Uterus (tissue), 4 donors: ENCODE data around the gene COA1. TPM values are rescaled to one million over a fixed set of nuclear protein-coding genes. Genes with fewer than 3 reads are reported as not detected.

Experiments used
- DNase-seq, 2 donors: peaks; one replicate each; pipeline ENCODE4 v3.0.0-alpha.2; 2019 to 2020
- H3K27ac ChIP-seq, 2 donors: fragments of 200-600 bp; sonication (generic); 1 replicate in 1 of 2; 2 replicates in 1 of 2; pipeline ENCODE4 v1.5.1; 2016 to 2018
- H3K27me3 ChIP-seq, 2 donors: fragments of 200-600 bp; sonication (generic); one replicate each; pipeline ENCODE4 v1.5.1; 2018 to 2019; ENCODE audit warnings: control low read depth in 1 of 2
- H3K36me3 ChIP-seq, 2 donors: fragments of 200-600 bp; sonication (generic); one replicate each; pipeline ENCODE4 v1.5.1; 2019; ENCODE audit warnings: control low read depth in 1 of 2
- H3K4me1 ChIP-seq, 2 donors: fragments of 200-600 bp; sonication (generic); one replicate each; pipeline ENCODE4 v1.5.1; 2018 to 2019; ENCODE audit warnings: control low read depth in 1 of 2
- H3K4me3 ChIP-seq, 2 donors: fragments of 200-600 bp; sonication (generic); 1 replicate in 1 of 2; 2 replicates in 1 of 2; pipeline ENCODE4 v1.5.1; 2018 to 2019; ENCODE audit warnings: mild to moderate bottlenecking in 1 of 2
- H3K9me3 ChIP-seq, 2 donors: fragments of 200-600 bp; sonication (generic); one replicate each; pipeline ENCODE4 v1.5.1; 2019; ENCODE audit warnings: control low read depth in 1 of 2
- POLR2A ChIP-seq, 2 donors: fragments of 450-650 bp; IDR thresholded peaks; one replicate each; pipeline ENCODE4 v1.6.1; 2016; ENCODE audit warnings: antibody characterized with exemption in 2 of 2, mild to moderate bottlenecking in 1 of 2, moderate library complexity in 1 of 2
- intact Hi-C: fragments of 100-400 bp; cut with DNase I; formaldehyde crosslinking; loops from one replicate; pipeline ENCODE4 v1.15.1; 2023; ENCODE audit warnings: low total_unique reads
- total RNA-seq, 4 donors: library from RNA; depleted of rRNA in 3 of 4; stranded (reverse); fragments of >200 nt in 3 of 4; gene quantifications; one replicate each; pipeline versions ENCODE4 v1.1.0 to v1.2.4, GENCODE V29; 2014 to 2023
- TF ChIP-seq, protein P1 (sequence below), 4 experiments: fragments of 200-600 bp in 2 of 4; fragments of 450-650 bp in 2 of 4; sonication (generic) in 2 of 4; IDR thresholded peaks; one replicate each; pipeline ENCODE4 v1.5.1; 2016 to 2019; ENCODE audit warnings: antibody characterized with exemption in 4 of 4, mild to moderate bottlenecking in 2 of 4, moderate library complexity in 1 of 4
- donor health status: DM: yes; HTN: yes; CAD: no.

Gene COA1
- total RNA-seq, 4 donors from 2014 or later, result 30.0 to 83.6 (median 76.6) TPM

DNA sequence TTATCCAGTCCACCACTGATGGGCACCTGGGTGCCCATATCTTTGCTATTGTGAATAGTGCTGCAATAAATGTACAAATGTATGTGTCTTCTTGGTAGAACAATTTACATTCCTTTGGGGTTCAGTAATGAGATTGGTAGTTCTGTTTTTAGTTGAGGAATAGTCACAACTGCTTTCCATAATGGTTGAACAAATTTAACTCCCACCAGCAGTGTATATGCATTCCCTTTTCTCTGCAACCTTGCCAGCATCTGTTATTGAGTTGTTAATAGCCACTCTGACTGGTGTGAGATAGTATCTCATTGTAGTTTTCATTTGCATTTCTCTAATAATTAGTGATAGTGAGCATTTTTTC is 27.8 kb downstream of the COA1 start:
- H3K4me3 ChIP-seq, result no peak overlapping the region
- H3K4me1 ChIP-seq, result no peaks in the 10 kb centered on the region
- no peak overlapping the region for H3K27ac ChIP-seq
- DNase-seq, result no peak
- H3K36me3 ChIP-seq, result no peaks in the 10 kb centered on the region
- no peaks in the 10 kb centered on the region for H3K27me3 ChIP-seq
- H3K9me3 ChIP-seq, result no peaks in the 10 kb centered on the region
- intact Hi-C loops, result no loop called here
- TF ChIP-seq, protein P1, sequence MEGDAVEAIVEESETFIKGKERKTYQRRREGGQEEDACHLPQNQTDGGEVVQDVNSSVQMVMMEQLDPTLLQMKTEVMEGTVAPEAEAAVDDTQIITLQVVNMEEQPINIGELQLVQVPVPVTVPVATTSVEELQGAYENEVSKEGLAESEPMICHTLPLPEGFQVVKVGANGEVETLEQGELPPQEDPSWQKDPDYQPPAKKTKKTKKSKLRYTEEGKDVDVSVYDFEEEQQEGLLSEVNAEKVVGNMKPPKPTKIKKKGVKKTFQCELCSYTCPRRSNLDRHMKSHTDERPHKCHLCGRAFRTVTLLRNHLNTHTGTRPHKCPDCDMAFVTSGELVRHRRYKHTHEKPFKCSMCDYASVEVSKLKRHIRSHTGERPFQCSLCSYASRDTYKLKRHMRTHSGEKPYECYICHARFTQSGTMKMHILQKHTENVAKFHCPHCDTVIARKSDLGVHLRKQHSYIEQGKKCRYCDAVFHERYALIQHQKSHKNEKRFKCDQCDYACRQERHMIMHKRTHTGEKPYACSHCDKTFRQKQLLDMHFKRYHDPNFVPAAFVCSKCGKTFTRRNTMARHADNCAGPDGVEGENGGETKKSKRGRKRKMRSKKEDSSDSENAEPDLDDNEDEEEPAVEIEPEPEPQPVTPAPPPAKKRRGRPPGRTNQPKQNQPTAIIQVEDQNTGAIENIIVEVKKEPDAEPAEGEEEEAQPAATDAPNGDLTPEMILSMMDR (IDR thresholded peaks at IDR 0.05), result no peak

DNA sequence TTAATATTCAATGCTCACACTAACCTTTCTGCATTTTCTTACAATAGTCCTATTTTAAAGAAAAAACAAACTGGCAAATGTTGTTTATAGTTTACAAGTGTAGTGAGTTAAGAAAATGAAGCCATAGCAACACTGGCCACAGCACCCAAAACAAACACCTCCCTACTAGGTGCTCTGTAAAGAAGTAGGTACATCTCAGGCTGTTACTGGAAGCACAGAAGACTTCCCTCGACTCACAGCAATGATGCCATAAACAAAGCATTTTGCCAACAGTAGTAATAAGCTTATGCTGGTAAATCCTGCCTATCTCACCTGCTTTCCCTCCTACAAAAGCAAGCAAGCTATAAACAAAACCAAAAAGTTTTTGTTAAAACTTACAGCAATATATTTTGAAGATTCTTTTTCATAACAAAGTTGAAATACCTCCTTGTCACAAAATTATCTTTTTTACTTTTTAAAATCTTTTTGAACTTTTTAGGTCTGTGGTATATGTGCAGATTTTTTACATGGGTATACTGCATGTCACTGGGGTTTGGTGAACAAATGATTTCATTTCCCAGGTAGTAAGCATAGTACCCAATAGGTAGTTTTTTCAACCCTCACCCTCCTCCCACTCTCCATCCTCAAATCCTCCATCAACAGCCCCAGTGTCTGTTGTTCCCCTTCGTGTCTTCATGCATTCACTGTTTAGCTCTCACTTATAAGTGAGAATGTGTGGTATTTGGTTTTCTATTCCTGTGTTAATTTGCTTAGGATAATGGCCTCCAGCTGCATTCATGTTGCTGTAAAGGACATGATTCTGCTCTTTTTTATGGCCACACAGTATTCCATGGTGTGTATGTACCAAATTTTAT is 28.4 kb downstream of the COA1 start:
- Histone ChIP-seq H3K36me3 (no peaks in the 10 kb centered on the region), H3K27me3 (no peaks in the 10 kb centered on the region), H3K4me1 (no peaks in the 10 kb centered on the region), H3K9me3 (no peaks in the 10 kb centered on the region), H3K4me3 (no peak overlapping the region), H3K27ac (no peak overlapping the region)
- TF ChIP-seq, protein P1 (IDR thresholded peaks at IDR 0.05), result no peak
- no peak for TF ChIP-seq POLR2A (IDR thresholded peaks at IDR 0.05)
- DNase-seq, result no peak
- intact Hi-C loops, result no loop called here

DNA sequence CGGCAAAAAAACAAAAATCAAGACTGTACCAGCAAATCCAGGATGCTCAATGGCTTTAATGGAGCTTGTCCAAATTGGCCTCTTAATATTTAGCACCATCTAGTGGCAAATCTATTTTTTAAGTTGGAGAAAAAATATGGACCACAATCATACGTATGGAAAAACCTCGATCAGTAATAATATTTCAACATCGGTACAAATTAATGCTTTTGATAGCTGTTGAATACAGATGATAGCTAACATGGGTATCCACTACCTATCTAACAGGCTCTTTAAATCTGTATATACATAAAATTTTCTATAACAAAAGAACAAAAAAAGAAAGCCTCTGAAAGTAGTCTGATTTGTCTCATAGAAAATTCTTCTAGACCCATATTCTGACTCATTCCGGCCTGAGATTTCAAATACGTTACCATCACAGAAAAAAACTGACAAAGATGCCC is 29.2 kb downstream of the COA1 start:
- DNase-seq, result no peak
- intact Hi-C loops, result no loop called here
- Histone ChIP-seq H3K4me3 (no peak overlapping the region), H3K27me3 (no peaks in the 10 kb centered on the region), H3K27ac (no peak overlapping the region), H3K9me3 (no peaks in the 10 kb centered on the region), H3K36me3 (no peaks in the 10 kb centered on the region), H3K4me1 (no peaks in the 10 kb centered on the region)
- TF ChIP-seq, protein P1 (IDR thresholded peaks at IDR 0.05), result peak; percentile 63 to 84 (median 79)
- TF ChIP-seq POLR2A (IDR thresholded peaks at IDR 0.05), result no peak

DNA sequence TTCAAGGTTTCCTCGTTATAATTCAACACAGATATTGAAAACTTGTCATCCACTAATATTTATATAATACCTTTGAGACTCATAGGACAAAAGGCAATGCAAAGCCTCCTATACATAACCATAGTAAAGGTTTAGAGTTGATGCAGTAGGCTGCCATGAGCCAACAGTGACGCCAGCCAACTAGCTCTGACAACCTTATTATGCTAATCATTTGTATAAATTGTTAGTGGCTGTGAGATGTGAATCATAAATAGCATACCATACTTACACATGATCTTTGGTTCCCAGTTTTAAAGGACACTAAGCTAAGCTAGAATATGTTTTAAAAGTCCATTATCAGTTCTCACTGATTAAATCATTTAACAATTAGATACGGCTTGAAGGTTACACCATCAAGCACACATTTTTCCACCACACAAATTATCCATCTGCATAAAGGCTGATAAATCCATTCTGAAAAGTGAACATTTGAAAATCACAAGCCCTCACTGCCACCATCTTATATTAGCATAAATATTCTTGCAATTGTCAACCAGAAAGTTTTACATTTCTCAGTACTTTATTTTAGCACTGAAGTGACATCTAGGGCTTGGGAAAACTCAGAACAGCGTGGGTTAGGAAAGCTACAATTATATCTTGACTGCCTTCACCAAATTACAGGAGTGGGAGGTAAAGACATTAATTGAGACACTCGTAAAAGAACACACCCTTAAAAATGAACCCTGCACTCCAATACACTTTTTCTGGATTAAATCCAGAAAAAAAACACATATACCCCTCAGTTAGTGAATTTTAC is 30.7 kb downstream of the COA1 start:
- H3K27me3 ChIP-seq, result no peaks in the 10 kb centered on the region
- TF ChIP-seq, protein P1 (IDR thresholded peaks at IDR 0.05), result no peak
- no peak for TF ChIP-seq POLR2A (IDR thresholded peaks at IDR 0.05)
- H3K9me3 ChIP-seq, result no peaks in the 10 kb centered on the region
- no peak overlapping the region for H3K27ac ChIP-seq
- no peak overlapping the region for H3K4me3 ChIP-seq
- no peaks in the 10 kb centered on the region for H3K4me1 ChIP-seq
- intact Hi-C loops, result no loop called here
- no peak for DNase-seq
- no peaks in the 10 kb centered on the region for H3K36me3 ChIP-seq

DNA sequence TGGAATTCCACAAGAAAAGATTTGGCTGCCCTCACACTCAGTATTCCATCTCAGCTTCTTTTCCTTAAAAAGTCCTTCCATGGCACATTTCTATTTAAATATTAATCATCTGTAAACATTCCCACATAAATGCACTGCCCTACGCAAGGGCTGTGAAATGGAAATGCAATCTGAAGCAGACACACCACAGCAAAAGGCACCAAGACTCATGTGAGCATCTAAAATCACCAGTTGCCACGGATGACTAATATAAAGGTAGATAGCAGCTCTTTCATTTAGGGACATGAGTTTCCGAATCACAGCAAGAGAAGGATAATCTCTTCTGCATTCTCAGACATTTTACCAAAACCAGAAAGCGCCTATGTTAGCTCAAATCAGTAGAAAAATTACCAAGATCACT is 31.6 kb downstream of the COA1 start:
- intact Hi-C loops, result no loop called here
- DNase-seq, result no peak
- Histone ChIP-seq H3K36me3 (no peaks in the 10 kb centered on the region), H3K9me3 (no peaks in the 10 kb centered on the region), H3K27me3 (no peaks in the 10 kb centered on the region), H3K27ac (no peak overlapping the region), H3K4me3 (no peak overlapping the region), H3K4me1 (no peaks in the 10 kb centered on the region)
- no peak for TF ChIP-seq POLR2A (IDR thresholded peaks at IDR 0.05)
- TF ChIP-seq, protein P1 (IDR thresholded peaks at IDR 0.05), result no peak
